GM18951 (cell line): ENCODE data around the gene HMX1.

Experiments used
- POLR2A ChIP-seq: IDR thresholded peaks from 4 replicates; pipeline ENCODE4 v1.6.1; 2011; ENCODE audit warnings: mild to moderate bottlenecking; ENCODE audit not compliant: insufficient read length, insufficient read depth; ENCODE audit errors: extremely low read depth
- in situ Hi-C: fragments of 300-500 bp; cut with MboI; formaldehyde crosslinking; loops from one replicate; pipeline ENCODE4 v1.12.0; 2022; ENCODE audit warnings: low sequenced_read_pairs, mixed read lengths, inconsistent platforms; ENCODE audit not compliant: unreplicated experiment

HMX1 gene

GRCh38 chr4:8893624-8894423 lies 22.2 kb upstream of the HMX1 start:
- in situ Hi-C loops = no loop called here
- TF ChIP-seq POLR2A = no peak

- TF ChIP-seq POLR2A = no peak
- in situ Hi-C loops = no loop called here
These were observed 21.6 kb upstream of the HMX1 start for GRCh38 chr4:8893227-8893623.

GRCh38 chr4:8892556-8893226 lies 21.1 kb upstream of the HMX1 start:
- in situ Hi-C loops = no loop called here
- TF ChIP-seq POLR2A = no peak

GRCh38 chr4:8891646-8892555 lies 20.3 kb upstream of the HMX1 start:
- TF ChIP-seq POLR2A = no peak
- in situ Hi-C loops = no loop called here

GRCh38 chr4:8891255-8891645 lies 19.6 kb upstream of the HMX1 start:
- in situ Hi-C loops = no loop called here
- no peak for TF ChIP-seq POLR2A

- in situ Hi-C loops = no loop called here
- TF ChIP-seq POLR2A = no peak
These were observed 17.2 kb upstream of the HMX1 start for GRCh38 chr4:8888856-8889255.

- in situ Hi-C loops = no loop called here
- no peak for TF ChIP-seq POLR2A
These were observed 15.2 kb upstream of the HMX1 start for GRCh38 chr4:8886612-8887406.

GRCh38 chr4:8882239-8882638 lies 10.6 kb upstream of the HMX1 start:
- no peak for TF ChIP-seq POLR2A
- in situ Hi-C loops = no loop called here

- in situ Hi-C loops = no loop called here
- TF ChIP-seq POLR2A = no peak
These were observed 9.2 kb upstream of the HMX1 start for GRCh38 chr4:8880851-8881250.

GRCh38 chr4:8879574-8879973 lies 7.9 kb upstream of the HMX1 start:
- TF ChIP-seq POLR2A = no peak
- in situ Hi-C loops = no loop called here

GRCh38 chr4:8878421-8878820 lies 6.8 kb upstream of the HMX1 start:
- in situ Hi-C loops = no loop called here
- TF ChIP-seq POLR2A = no peak

- TF ChIP-seq POLR2A = no peak
- in situ Hi-C loops = no loop called here
These were observed 6.1 kb upstream of the HMX1 start for GRCh38 chr4:8877780-8878040.
